HG02943 (cell line): Measurements from ENCODE around the gene TPCN2.
"Not testable (repeated sequence)": the region's sequence is repeated elsewhere in the genome, so short reads cannot be mapped to it uniquely, and the experiment has no call there.

Source experiments
- ATAC-seq: cut with Tn5 transposase; IDR thresholded peaks from one replicate; pipeline ENCODE4 v1.9.1; 2021; ENCODE audit warnings: mild to moderate bottlenecking, low read depth, moderate library complexity; ENCODE audit not compliant: unreplicated experiment

TPCN2 gene

GRCh38 chr11:69140161-69140560 is 91.4 kb downstream of the TPCN2 start:
- ATAC-seq: not testable (repeated sequence)

GRCh38 chr11:69140635-69141034 is 91.9 kb downstream of the TPCN2 start:
- no peak for ATAC-seq

- no peak for ATAC-seq
These were observed 93.0 kb downstream of the TPCN2 start for GRCh38 chr11:69141742-69142141.

- ATAC-seq: no peak
These were observed 94.2 kb downstream of the TPCN2 start for GRCh38 chr11:69142895-69143294.

- ATAC-seq: no peak
These were observed 95.8 kb downstream of the TPCN2 start for GRCh38 chr11:69144316-69145049.

- no peak for ATAC-seq
These were observed 96.3 kb downstream of the TPCN2 start for GRCh38 chr11:69145050-69145380.

- ATAC-seq: no peak
These were observed 99.6 kb downstream of the TPCN2 start for GRCh38 chr11:69148377-69148762.

GRCh38 chr11:69148806-69149205 is 100.1 kb downstream of the TPCN2 start:
- ATAC-seq: no peak

- not testable (repeated sequence) for ATAC-seq
These were observed 100.8 kb downstream of the TPCN2 start for GRCh38 chr11:69149338-69150045.

GRCh38 chr11:69150175-69150574 is 101.4 kb downstream of the TPCN2 start:
- ATAC-seq: no peak

GRCh38 chr11:69151836-69152235 is 103.1 kb downstream of the TPCN2 start:
- ATAC-seq: no peak

GRCh38 chr11:69152733-69153421 is 104.1 kb downstream of the TPCN2 start:
- no peak for ATAC-seq

GRCh38 chr11:69153661-69154060 is 104.9 kb downstream of the TPCN2 start:
- ATAC-seq: no peak

GRCh38 chr11:69154211-69154913 is 105.6 kb downstream of the TPCN2 start:
- no peak for ATAC-seq

- ATAC-seq: no peak
These were observed 106.2 kb downstream of the TPCN2 start for GRCh38 chr11:69154938-69155301.

GRCh38 chr11:69155302-69156234 is 106.8 kb downstream of the TPCN2 start, which contains the start of gene SMIM38:
SMIM38 (plus strand) TSS chr11:69155935; CDS start chr11:69157847, 1,912 bp downstream.
- ATAC-seq: no peak

GRCh38 chr11:69156235-69156639 is 107.5 kb downstream of the TPCN2 start:
- no peak for ATAC-seq

- ATAC-seq: no peak
These were observed 108.0 kb downstream of the TPCN2 start for GRCh38 chr11:69156673-69157155.

- no peak for ATAC-seq
These were observed 108.6 kb downstream of the TPCN2 start for GRCh38 chr11:69157156-69157821.
